GM19372 (cell line): Measurements from ENCODE around the gene CHST11.

Experiments
- ATAC-seq: cut with Tn5 transposase; IDR thresholded peaks from one replicate; pipeline ENCODE4 v1.9.1; 2021; ENCODE audit warnings: mild to moderate bottlenecking, low read depth, moderate library complexity; ENCODE audit not compliant: unreplicated experiment

CHST11 gene

DNA sequence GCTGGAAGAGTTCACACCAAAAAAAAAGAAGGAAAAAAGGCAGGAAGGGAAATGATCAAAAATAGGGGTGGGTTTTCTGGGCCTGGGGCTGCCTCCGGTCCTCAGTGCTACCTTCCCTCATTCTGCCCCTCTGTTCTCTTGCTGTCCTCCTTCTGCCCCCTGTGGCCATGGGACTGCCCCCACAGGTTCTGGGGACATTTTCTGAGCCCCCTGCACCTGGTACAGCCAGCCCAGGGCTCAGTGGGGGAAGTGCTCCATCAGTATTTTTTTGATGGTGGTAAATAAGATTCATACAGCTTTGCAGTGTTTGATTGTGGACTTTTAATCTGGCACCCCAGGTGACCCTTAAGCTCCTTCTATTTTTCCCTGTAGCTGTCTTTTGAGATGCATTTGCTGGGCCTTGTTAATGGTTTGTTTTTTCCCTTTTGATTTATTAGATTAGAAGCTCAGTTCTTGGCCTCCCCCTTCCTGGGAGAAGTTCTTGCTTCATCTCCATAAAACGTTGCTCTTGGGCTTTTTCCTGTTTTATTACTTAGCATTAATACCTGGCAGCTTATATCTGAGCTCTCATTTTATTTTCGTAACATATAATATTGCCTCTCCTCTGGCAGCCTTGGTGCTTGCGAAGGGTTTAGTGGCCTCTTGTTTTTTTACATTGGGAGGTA, 43.1 kb downstream of the CHST11 start:
- no peak for ATAC-seq

- no peak for ATAC-seq
Measured at GRCh38 chr12:104501115-104501514, 44.4 kb downstream of the CHST11 start.

GRCh38 chr12:104501660-104502059, 44.9 kb downstream of the CHST11 start:
- ATAC-seq: no peak

GRCh38 chr12:104502217-104502616, 45.5 kb downstream of the CHST11 start:
- no peak for ATAC-seq

GRCh38 chr12:104502638-104503037, 45.9 kb downstream of the CHST11 start:
- no peak for ATAC-seq

- no peak for ATAC-seq
Measured at GRCh38 chr12:104503191-104503590, 46.4 kb downstream of the CHST11 start.

DNA sequence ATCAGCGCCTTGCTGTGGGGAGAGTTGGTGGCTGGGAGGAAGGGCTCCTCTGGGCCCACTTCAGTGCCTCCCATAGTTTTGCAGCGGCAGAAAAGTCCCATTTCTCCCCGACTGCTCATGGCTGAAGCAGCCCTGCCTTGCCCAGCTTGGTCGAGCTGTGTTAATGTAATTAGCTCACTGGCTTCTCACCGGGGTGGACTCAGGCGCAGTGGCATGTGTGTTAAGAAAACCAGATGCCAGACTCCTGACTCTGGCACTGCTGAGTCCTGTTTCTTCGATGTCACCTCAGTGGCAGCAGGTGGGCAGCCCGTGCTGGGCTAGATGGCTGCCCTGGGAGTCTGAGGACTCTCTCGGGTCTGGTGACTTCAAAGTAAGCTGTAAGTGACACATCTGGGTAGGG, 47.4 kb downstream of the CHST11 start:
- no peak for ATAC-seq

GRCh38 chr12:104505095-104505818, 48.5 kb downstream of the CHST11 start:
- peak; percentile 96 for ATAC-seq

DNA sequence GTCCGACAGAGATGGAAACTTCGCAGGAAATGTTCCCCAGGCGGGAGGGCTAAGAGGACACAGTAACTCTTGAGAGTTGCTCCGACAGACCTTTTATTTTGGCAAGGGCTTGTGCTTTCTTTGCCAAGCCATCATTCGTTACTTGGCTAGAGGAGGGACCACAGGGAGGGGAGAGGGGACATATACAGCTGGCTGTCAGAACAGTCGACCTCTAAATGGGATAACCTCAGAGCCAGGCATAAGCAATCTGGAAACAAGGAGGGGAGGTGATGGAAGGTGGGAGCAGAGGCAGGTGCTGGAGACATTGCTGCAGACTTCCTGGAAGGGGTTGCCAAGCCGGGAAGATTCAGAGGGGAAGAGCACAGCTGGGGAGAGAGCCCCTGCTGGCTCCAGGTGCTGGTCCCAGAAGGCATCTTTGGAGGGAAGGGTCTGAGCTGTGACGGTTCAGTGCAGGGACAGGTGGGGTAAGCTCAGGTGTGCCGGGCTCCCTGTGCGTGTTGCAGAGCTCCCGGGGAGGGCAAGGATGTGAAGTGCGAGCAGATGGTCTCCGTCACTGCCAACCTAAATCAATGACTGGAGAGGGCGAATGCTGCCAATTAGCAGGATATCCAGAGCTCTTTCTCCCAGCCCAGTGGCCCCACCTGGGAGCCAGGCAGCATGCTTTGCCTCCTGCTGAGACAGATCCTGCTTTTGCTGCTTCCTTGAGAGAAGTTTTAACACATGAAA, 50.1 kb downstream of the CHST11 start:
- ATAC-seq: no peak

DNA sequence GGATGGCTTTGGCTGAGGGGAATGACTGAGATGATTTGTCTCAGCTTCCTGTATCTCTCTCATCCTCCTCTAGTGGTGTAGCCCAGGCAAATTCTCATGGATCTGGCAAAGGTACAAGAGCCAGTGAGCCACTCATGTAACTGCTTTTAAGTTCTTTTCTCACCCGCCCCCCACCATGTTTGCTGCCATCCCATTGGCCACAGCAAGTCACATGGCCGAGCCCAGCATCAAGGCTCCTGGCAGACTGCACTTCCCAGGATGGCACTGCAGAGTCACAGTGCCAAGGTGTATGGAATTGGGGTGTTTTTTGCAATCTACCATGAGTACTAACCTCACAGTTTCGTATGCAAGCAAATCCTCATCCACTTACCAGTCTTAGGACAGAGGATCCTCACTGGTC, 50.9 kb downstream of the CHST11 start:
- no peak for ATAC-seq

DNA sequence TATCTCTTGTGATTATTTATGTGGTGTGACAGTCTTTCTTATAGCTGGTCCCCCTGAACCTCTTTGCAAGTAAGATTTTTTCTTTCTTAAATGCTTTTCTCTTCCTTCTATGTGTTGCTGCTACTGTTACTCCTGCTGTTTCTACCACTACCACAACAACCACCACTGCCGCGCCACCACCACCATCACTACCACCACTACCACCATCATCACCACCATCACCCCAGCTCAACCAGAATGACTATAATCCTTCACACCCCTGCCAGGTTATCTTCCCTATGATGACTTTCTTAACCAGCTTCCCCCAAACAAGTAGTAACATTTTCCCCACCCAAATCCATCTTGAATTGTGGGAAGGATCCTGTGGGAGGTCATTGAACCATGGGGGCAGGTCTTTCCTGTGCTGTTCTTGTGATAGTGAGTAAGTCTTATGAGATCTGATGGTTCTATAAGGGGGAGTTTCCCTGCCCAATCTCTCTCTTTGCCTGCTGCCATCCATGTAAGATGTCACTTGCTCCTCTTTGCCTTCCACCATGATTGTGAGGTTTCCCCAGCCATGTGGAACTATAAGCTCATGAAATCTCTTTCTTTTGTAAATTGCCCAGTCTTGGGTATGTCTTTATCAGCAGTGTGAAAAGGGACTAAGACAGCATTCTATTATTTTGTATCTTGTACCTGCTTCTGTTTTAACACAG, 52.2 kb downstream of the CHST11 start:
- ATAC-seq: no peak

GRCh38 chr12:104510145-104510872, 53.6 kb downstream of the CHST11 start:
- ATAC-seq: no peak

DNA sequence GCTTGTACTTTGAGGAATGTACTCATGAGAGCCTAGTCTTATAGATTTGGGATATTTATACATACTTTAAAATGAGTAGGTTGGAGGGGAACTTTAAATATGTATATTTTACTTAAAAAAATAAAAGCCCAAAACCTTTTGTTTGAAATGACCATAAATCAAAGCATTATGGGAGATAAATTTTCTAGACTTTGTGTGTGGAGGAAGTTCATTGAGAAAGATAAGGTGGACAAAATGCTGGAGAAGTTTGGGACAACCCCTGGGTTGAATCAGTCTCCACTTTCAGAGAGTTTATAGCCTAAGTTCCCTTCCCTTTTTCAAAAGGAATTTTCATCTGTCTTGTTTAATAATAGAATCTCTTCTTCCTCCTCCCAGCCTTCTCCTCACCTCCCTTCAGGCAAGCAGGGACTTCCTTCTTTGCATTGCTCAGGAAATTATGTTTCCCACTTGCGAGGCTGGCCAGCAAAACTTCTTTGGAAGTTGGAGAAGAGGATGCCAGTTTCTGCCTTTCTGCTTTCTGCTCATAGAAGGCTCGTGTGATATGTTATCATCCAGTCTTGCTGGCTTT, 54.2 kb downstream of the CHST11 start:
- no peak for ATAC-seq

- ATAC-seq: no peak
Measured at GRCh38 chr12:104513681-104514080, 56.9 kb downstream of the CHST11 start.

DNA sequence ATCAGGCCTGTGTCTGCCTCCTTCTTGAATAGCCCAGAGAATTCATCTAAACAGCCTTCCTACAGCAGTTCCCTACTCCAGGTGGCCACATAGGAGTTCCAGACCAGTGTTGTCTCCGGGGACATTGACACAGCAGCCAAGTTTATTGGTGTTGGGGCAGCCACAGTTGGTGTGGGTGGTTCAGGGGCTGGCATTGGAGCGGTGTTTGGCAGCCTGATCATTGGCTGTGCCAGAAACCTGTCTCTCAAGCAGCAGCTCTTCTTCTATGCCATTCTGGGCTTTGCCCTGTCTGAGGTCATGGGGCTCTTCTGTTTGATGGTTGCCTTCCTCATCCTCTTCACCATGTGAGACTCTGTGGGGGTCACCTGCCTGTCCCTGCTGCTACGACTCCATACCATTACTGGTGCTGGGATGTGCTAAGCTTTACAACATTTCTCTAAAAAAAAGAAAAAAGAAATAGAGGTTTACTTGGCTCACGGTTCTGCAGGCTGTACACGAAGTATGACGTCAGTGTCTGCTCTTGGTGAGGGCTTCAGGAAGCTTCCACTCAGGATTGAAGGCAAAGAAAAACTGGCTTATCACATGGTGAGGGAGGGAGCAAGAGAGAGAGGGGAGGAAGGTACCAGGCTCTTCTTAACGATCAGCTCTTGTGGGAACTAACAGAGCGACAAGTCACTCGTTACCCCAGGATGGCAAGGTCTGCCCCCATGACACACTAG, 57.5 kb downstream of the CHST11 start:
- no peak for ATAC-seq

DNA sequence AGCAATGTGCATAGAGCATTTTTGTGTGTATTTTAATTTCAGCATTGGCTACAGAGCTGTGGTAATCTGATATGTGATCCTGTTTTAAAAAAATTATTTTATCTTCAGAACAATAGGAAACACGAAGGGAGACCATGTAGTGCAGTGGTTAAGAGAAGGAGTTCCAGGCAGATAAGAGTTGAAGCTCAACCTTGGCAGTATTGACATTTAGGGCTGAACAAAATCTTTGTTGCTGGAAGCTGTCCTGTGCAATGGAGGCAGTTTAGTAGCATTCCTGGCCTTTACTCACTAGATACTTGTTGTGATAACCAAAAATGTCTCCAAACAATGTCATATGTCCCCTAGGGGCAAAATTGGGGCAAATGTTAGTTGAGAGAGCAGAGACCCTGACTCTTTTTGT, 59.2 kb downstream of the CHST11 start:
- no peak for ATAC-seq

GRCh38 chr12:104516821-104517220, 60.1 kb downstream of the CHST11 start:
- ATAC-seq: no peak

- no peak for ATAC-seq
Measured at GRCh38 chr12:104517880-104518279, 61.1 kb downstream of the CHST11 start.
